ENCODE data around the gene LTA.

- no peak for TF ChIP-seq CTCF (IDR thresholded peaks at IDR 0.05; ENCODE audit: low read depth, low read length)
- peak; percentile 74 for TF ChIP-seq MYC (IDR thresholded peaks at IDR 0.05; ENCODE audit: low read depth, low read length)
- TF ChIP-seq POLR2A (IDR thresholded peaks at IDR 0.05; ENCODE audit: extremely low read depth, insufficient read length) = peak; percentile 28
- no peak; the same call in 1 of the 2 replicates for TF ChIP-seq MAX (IDR thresholded peaks at IDR 0.05; ENCODE audit: low read depth, low read length)
These were observed 24.9 kb upstream of the LTA start, which contains the start of gene NFKBIL1 for GRCh38 chr6:31546958-31547726.

Measured in NB4 (cell line).